ACHN (cell line): ENCODE data around the gene KPNA1.
"Not testable (repeated sequence)": the region's sequence is repeated elsewhere in the genome, so short reads cannot be mapped to it uniquely, and the experiment has no call there.

ENCODE experiments used
- DNase-seq: peaks from one replicate; pipeline ENCODE4 v3.0.0-alpha.2; 2015
- in situ Hi-C: cut with HindIII; loops from 2 replicates; pipeline ENCODE4 v1.10.0; 2017; ENCODE audit warnings: low sequenced_read_pairs, low pct_ligation_motif_present, low pct_unique_long_range_greater_than_20kb

Gene KPNA1

DNA sequence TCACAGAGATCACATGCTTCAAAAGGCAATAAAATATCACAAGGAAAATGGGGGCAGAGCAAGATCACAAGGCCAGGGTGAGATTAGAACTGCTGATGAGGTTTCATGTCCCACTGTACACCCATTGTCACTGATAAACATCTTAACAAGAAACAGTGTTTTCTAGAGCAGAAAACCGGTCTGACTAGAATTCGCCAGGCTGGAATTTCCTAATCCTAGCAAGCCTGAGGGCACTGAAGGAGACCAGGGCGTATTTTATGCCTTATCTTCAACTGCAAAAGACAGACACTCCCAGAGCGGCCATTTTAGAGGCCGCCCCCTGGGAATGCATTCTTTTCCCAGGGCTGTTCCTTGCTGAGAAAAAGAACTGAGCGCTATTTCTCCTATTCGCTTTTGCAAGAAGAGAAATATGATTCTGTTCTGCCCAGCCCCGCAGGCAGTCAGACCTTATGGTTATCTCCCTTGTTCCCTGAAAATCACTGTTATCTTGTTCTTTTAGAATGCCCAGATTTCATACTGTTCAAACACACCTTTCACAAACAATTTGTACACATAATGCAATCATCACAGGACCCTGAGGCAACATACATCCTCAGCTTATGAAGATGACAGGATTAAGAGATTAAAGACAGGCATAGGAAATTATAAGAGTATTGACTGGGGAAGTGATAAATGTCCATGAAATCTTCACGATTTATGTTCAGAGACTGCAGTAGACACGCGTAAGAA is 70.8 kb downstream of the KPNA1 start:
- DNase-seq, in situ Hi-C loops: not testable (repeated sequence)

DNA sequence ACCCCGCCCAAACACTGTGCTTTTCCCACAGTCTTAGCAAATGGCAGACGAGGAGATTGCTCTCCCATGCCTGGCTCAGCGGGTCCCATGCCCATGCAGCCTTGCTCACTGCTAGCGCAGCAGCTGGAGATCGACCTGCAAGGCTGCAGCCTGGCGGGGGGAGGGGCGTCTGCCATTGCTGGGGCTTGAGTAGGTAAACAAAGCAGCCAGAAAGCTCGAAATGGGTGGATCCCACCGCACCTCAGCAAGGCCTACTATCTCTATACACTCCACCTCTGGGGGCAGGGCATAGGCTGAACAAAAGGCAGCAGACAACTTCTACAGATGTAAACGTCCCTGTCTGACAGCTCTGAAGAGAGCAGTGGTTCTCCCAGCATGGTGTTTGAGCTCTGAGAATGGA is 71.6 kb downstream of the KPNA1 start:
- in situ Hi-C loops, result no loop called here
- DNase-seq, result no peak

GRCh38 chr3:122435950-122436349 is 78.8 kb downstream of the KPNA1 start:
- in situ Hi-C loops, result no loop called here
- DNase-seq, result no peak

GRCh38 chr3:122430371-122430770 is 84.4 kb downstream of the KPNA1 start:
- in situ Hi-C loops, result no loop called here
- DNase-seq, result no peak

GRCh38 chr3:122427857-122428471 is 86.8 kb downstream of the KPNA1 start:
- no peak for DNase-seq
- in situ Hi-C loops, result no loop called here

DNA sequence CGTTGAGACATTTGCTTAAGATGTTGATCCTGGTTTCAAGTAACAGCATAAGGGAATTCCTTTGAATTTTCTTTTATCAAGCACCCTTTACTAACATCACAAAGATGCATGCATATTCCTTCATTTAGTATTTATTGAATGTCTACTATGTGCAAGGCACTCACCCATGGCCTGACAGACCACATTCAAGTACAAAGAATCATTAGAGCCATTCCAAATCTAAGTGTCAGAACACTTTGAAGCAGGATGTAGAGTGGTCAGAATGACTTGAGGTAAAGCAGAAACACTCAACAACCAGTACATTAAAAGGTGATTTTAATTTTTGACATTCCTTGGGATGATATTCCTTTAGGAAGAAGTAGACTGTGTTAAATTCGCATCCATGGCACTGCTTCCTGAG is 92.9 kb downstream of the KPNA1 start:
- in situ Hi-C loops, result no loop called here
- DNase-seq, result no peak

- in situ Hi-C loops, result no loop called here
- no peak for DNase-seq
These were observed 93.6 kb downstream of the KPNA1 start for GRCh38 chr3:122421101-122421500.

GRCh38 chr3:122416966-122417365 is 97.8 kb downstream of the KPNA1 start:
- DNase-seq, result peak; percentile 34
- in situ Hi-C loops, result no loop called here

GRCh38 chr3:122415762-122416654 is 98.7 kb downstream of the KPNA1 start, which contains the start of gene WDR5B:
Gene WDR5B, minus strand, starts transcription at chr3:122416062. Its CDS starts 534 bp downstream, at chr3:122415528.
- DNase-seq, result peak; percentile 95
- in situ Hi-C loops, result no loop called here

- in situ Hi-C loops, result no loop called here
- peak; percentile 48 for DNase-seq
These were observed 99.5 kb downstream of the KPNA1 start for GRCh38 chr3:122415104-122415744.

DNA sequence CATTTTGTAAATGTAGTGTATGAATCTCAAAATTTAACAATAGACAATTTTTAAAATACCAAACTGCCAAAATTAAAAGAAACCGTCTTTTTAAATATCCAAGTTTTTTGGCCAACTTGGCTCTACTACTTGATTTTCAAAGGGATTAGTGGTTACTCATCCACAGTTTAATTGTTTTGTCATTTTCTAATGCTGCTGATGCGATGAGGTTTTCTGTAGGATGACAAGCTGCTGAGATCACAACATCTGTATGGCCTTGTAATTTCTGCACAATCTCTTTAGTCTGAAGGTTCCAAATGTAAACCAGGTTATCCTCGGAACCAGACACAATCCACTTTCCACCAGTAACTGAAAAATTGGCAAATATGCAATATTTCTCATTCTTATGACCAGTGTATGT is 100.3 kb downstream of the KPNA1 start:
- no peak for DNase-seq
- in situ Hi-C loops, result no loop called here

DNA sequence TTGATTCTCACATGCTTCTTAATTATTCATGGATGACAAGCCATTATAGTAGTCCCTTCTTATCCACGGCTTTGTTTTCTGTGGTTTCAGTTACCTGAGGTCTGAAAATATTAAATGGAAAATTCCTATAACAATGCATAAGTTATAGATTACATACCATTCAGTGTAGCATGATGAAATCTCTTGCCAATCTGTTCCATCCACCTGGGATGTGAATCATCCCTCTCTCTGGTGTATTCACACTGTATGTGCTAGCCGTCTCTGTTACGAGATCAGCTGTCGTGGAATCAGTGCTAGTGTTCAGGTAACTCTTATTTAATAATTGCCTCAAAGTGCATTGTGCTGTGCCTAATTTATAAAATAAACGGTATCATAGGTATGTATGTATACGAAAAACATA is 104.1 kb downstream of the KPNA1 start:
- no peak for DNase-seq
- in situ Hi-C loops, result no loop called here

GRCh38 chr3:122410111-122410510 is 104.6 kb downstream of the KPNA1 start:
- in situ Hi-C loops, result no loop called here
- DNase-seq, result no peak

- in situ Hi-C loops, result no loop called here
- DNase-seq, result no peak
These were observed 105.3 kb downstream of the KPNA1 start for GRCh38 chr3:122409446-122409845.

DNA sequence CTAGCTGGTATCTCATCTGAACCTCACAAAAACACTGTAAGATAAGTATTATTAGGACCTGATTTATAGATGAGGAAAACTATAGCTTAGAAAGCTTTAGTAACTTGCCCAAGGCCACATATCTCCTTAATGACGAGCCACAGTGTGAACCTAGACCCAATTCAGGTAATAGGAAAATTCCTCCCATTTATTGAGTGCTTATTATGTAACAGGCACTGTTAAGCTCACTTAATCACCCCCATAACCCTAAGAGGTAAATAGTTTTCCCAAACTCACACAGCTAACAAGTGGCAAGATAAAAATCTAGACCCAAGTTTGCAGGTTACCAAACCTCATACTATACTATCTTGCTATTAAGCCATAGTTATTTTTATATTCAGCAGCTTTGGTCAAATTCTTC is 106.8 kb downstream of the KPNA1 start:
- no peak for DNase-seq
- in situ Hi-C loops, result no loop called here

- DNase-seq, result no peak
- in situ Hi-C loops, result no loop called here
These were observed 108.5 kb downstream of the KPNA1 start for GRCh38 chr3:122406198-122406597.

GRCh38 chr3:122405015-122405414 is 109.7 kb downstream of the KPNA1 start:
- DNase-seq, result no peak
- in situ Hi-C loops, result no loop called here

GRCh38 chr3:122403489-122403888 is 111.2 kb downstream of the KPNA1 start:
- in situ Hi-C loops, result no loop called here
- no peak for DNase-seq

DNA sequence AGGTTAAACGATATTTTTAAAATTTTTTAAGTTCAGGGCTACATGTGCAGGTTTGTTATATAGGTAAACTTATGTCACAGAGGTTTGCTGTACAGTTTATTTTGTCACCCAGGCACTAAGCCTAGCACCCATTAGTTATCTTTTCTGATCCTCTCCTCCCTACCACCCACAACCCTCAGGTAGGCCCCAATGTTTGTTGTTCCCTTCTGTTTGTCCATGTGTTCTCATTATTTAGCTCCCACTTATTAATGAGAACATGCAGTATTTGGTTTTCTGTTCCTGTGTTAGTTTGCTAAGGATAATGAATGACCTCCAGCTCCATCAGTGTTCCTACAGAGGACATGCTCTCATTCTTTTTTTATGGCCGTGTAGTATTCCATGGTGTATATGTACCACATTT is 115.8 kb downstream of the KPNA1 start:
- in situ Hi-C loops, result no loop called here

More for the DNA sequence above, 115.8 kb downstream of the KPNA1 start:
- no peak for DNase-seq
